ENCODE data around the gene GASK1B. TPM values are rescaled to one million over a fixed set of nuclear protein-coding genes. Genes with fewer than 3 reads are reported as not detected.

GASK1B gene
- total RNA-seq, 1 donor from 2014 or later: 37.1 TPM

GRCh38 chr4:158128540-158128939 is 44.3 kb downstream of the GASK1B start:
- no peaks in the 10 kb centered on the region for H3K27me3 Mint-ChIP-seq
- DNase-seq (ENCODE audit: extremely low spot score, unreplicated experiment): no peak
- H3K27ac Mint-ChIP-seq: no peak overlapping the region
- peaks cover 21% of the 10 kb centered on the region for H3K36me3 Mint-ChIP-seq
- H3K9me3 Mint-ChIP-seq: no peaks in the 10 kb centered on the region
- no peak for TF ChIP-seq CTCF (conservative IDR thresholded peaks at IDR 0.05)
- H3K4me3 Mint-ChIP-seq: no peak overlapping the region
- no peaks in the 10 kb centered on the region for H3K4me1 Mint-ChIP-seq (ENCODE audit: unreplicated experiment)

- no peaks in the 10 kb centered on the region for H3K27me3 Mint-ChIP-seq
Observed at GRCh38 chr4:158125310-158125709, 47.5 kb downstream of the GASK1B start.

More at GRCh38 chr4:158125310-158125709, 47.5 kb downstream of the GASK1B start:
- TF ChIP-seq CTCF (conservative IDR thresholded peaks at IDR 0.05): no peak
- Mint-ChIP-seq H3K9me3 (no peaks in the 10 kb centered on the region), H3K4me1 (ENCODE audit: unreplicated experiment) (peaks cover 11% of the 10 kb centered on the region), H3K36me3 (peaks cover 14% of the 10 kb centered on the region), H3K27ac (no peak overlapping the region), H3K4me3 (no peak overlapping the region)
- no peak for DNase-seq (ENCODE audit: extremely low spot score, unreplicated experiment)

Other genes with a start within 250 kb of the GASK1B start
- gene TMEM144, start 37.5 kb upstream of the GASK1B start, total RNA-seq (ENCODE audit: low replicate concordance): 7.1 and 12.8 TPM in 2 replicates

Data from type B pancreatic cell (in vitro differentiated cells).